ENCODE data around the gene LRRC36.
"Not testable (repeated sequence)": the region's sequence is repeated elsewhere in the genome, so short reads cannot be mapped to it uniquely, and the experiment has no call there.

Gene LRRC36

GRCh38 chr16:67405336-67405735 is 78.7 kb downstream of the LRRC36 start:
- no peak for DNase-seq (ENCODE audit: low read depth)

GRCh38 chr16:67406111-67406971 is 79.7 kb downstream of the LRRC36 start:
- DNase-seq (ENCODE audit: low read depth): no peak

GRCh38 chr16:67407176-67407787 is 80.7 kb downstream of the LRRC36 start:
- no peak for DNase-seq (ENCODE audit: low read depth)

GRCh38 chr16:67407788-67408452 is 81.3 kb downstream of the LRRC36 start:
- DNase-seq (ENCODE audit: low read depth): no peak

GRCh38 chr16:67409631-67410030 is 83.0 kb downstream of the LRRC36 start:
- DNase-seq (ENCODE audit: low read depth): no peak

- DNase-seq (ENCODE audit: low read depth): no peak
Measured at GRCh38 chr16:67411339-67411738, 84.7 kb downstream of the LRRC36 start.

- no peak for DNase-seq (ENCODE audit: low read depth)
Measured at GRCh38 chr16:67412294-67412693, 85.7 kb downstream of the LRRC36 start.

GRCh38 chr16:67413978-67414911 is 87.6 kb downstream of the LRRC36 start:
- DNase-seq (ENCODE audit: low read depth): no peak

GRCh38 chr16:67415421-67415820 is 88.8 kb downstream of the LRRC36 start:
- DNase-seq (ENCODE audit: low read depth): not testable (repeated sequence)

- DNase-seq (ENCODE audit: low read depth): no peak
Measured at GRCh38 chr16:67415872-67416793, 89.5 kb downstream of the LRRC36 start, which contains the start of gene ZDHHC1. Gene ZDHHC1, minus strand, starts transcription at chr16:67416477. Its CDS starts 8,702 bp downstream, at chr16:67407775.

- no peak for DNase-seq (ENCODE audit: low read depth)
Measured at GRCh38 chr16:67417333-67418061, 90.9 kb downstream of the LRRC36 start.

GRCh38 chr16:67419502-67419901 is 92.9 kb downstream of the LRRC36 start:
- DNase-seq (ENCODE audit: low read depth): no peak

- DNase-seq (ENCODE audit: low read depth): no peak
Measured at GRCh38 chr16:67419931-67420330, 93.3 kb downstream of the LRRC36 start.

GRCh38 chr16:67421030-67421429 is 94.4 kb downstream of the LRRC36 start:
- DNase-seq (ENCODE audit: low read depth): no peak

- no peak for DNase-seq (ENCODE audit: low read depth)
Measured at GRCh38 chr16:67423015-67423414, 96.4 kb downstream of the LRRC36 start.

- no peak for DNase-seq (ENCODE audit: low read depth)
Measured at GRCh38 chr16:67423611-67424260, 97.1 kb downstream of the LRRC36 start.

- no peak for DNase-seq (ENCODE audit: low read depth)
Measured at GRCh38 chr16:67424261-67424615, 97.6 kb downstream of the LRRC36 start.

- no peak for DNase-seq (ENCODE audit: low read depth)
Measured at GRCh38 chr16:67425061-67425460, 98.4 kb downstream of the LRRC36 start.

- DNase-seq (ENCODE audit: low read depth): no peak
Measured at GRCh38 chr16:67425580-67425979, 99.0 kb downstream of the LRRC36 start.

GRCh38 chr16:67426022-67426421 is 99.4 kb downstream of the LRRC36 start:
- no peak for DNase-seq (ENCODE audit: low read depth)

Measured in stimulated activated CD8-positive, alpha-beta memory T cell treated with anti-CD3 and anti-CD28 coated beads, Interleukin-7, amount 100 ng/mL, for 24 hours (primary cell).